Transverse colon (tissue), 4 donors: ENCODE measurements around the gene EFCAB12. TPM values are rescaled to one million over a fixed set of nuclear protein-coding genes. Genes with fewer than 3 reads are reported as not detected.

Experiments used
- DNase-seq: peaks from one replicate; pipeline ENCODE4 v3.0.0-alpha.2; 2019
- H3K27ac ChIP-seq, 4 donors: fragments of 200-600 bp; sonication (generic); 2 replicates each; pipeline ENCODE4 v1.5.1; 2016 to 2018; ENCODE audit warnings: inconsistent platforms in 4 of 4
- H3K27me3 ChIP-seq: fragments of 200-600 bp; sonication (generic); 2 replicates; pipeline ENCODE4 v1.5.1; 2017; ENCODE audit warnings: inconsistent platforms
- H3K36me3 ChIP-seq, 4 donors: fragments of 200-600 bp; sonication (generic); 2 replicates each; pipeline ENCODE4 v1.5.1; 2017 to 2019; ENCODE audit warnings: inconsistent platforms in 4 of 4
- H3K4me1 ChIP-seq, 4 donors: fragments of 200-600 bp; sonication (generic); 2 replicates each; pipeline ENCODE4 v1.5.1; 2017 to 2020; ENCODE audit warnings: inconsistent platforms in 4 of 4
- H3K4me3 ChIP-seq, 4 donors: fragments of 200-600 bp; sonication (generic); 1 replicate in 1 of 4; 2 replicates in 3 of 4; pipeline versions ENCODE4 v1.5.1 to v1.6.1; 2017 to 2019; ENCODE audit warnings: inconsistent platforms in 4 of 4
- H3K9me3 ChIP-seq, 2 donors: fragments of 200-600 bp; sonication (generic); 2 replicates each; pipeline ENCODE4 v1.5.1; 2017 to 2019; ENCODE audit warnings: inconsistent platforms in 2 of 2
- EP300 ChIP-seq: sonication (generic); formaldehyde crosslinking; IDR thresholded peaks from one replicate; pipeline ENCODE4 v1.6.1; 2017; ENCODE audit warnings: antibody characterized with exemption, low read depth
- POLR2A ChIP-seq: fragments of 450-650 bp; IDR thresholded peaks from one replicate; pipeline ENCODE4 v1.6.1; 2016; ENCODE audit warnings: antibody characterized with exemption, mild to moderate bottlenecking, moderate library complexity
- POLR2AphosphoS5 ChIP-seq, 3 donors: sonication (generic); formaldehyde crosslinking; IDR thresholded peaks; one replicate each; pipeline ENCODE4 v1.6.1; 2016; ENCODE audit warnings: antibody characterized with exemption in 3 of 3
- WGBS, 2 donors: methylation state at CpG; one replicate each; pipeline ENCODE4 v1.1.5; 2018; ENCODE audit warnings: low coverage in 1 of 2; 5-methylcytosine and 5-hydroxymethylcytosine counted together
- in situ Hi-C, 4 donors: fragments of 200-750 bp; cut with MboI; loops; one replicate each; pipeline versions ENCODE4 v1.15.0 to v1.15.1; 2017; ENCODE audit warnings: low sequenced_read_pairs in 3 of 4, low pct_ligation_motif_present in 1 of 4, low pct_unique_long_range_greater_than_20kb in 1 of 4
- intact Hi-C: fragments of 100-400 bp; cut with DNase I; formaldehyde crosslinking; loops from one replicate; pipeline ENCODE4 v1.15.1; 2023; ENCODE audit warnings: low total_unique reads
- total RNA-seq, 4 donors: library from RNA; depleted of rRNA; stranded (reverse); fragments of >200 nt; gene quantifications; one replicate each; pipeline ENCODE4 v1.1.0, GENCODE V29; 2016
- TF ChIP-seq, protein P1 (sequence below), 5 experiments: fragments of 200-600 bp in 3 of 5; fragments of 450-650 bp in 2 of 5; sonication (generic) in 3 of 5; IDR thresholded peaks; 1 replicate in 2 of 5; 2 replicates in 3 of 5; pipeline ENCODE4 v1.5.1; 2016 to 2017; ENCODE audit warnings: antibody characterized with exemption in 5 of 5, inconsistent platforms in 3 of 5, mild to moderate bottlenecking in 2 of 5, moderate library complexity in 1 of 5

EFCAB12 gene
- total RNA-seq, 4 donors from 2014 or later: 0.14 to 0.32 TPM; not detected in 2

DNA sequence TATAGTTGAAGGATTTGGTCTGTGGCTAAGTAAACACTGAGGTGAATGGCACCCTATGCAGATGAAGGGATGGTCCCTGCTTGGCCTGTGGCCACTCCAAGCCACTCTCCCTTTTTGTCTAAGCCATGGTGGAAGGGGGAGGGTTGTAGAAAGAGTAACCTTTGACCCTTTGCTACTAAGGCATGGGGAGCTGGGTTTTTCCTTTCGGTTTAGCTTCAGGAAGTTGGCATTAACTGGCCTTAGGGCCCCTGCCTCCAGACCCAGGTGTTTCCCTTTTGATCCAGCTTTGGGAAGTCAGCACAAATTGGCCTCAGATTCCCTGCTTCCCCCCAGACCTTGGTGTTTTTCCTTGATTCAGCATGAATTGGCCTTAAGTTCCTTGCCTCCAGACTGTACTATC, 49.5 kb downstream of the EFCAB12 start:
- TF ChIP-seq EP300 (no peak), POLR2A (no peak), POLR2AphosphoS5 (IDR thresholded peaks at IDR 0.05) (no peak)
- TF ChIP-seq, protein P1, sequence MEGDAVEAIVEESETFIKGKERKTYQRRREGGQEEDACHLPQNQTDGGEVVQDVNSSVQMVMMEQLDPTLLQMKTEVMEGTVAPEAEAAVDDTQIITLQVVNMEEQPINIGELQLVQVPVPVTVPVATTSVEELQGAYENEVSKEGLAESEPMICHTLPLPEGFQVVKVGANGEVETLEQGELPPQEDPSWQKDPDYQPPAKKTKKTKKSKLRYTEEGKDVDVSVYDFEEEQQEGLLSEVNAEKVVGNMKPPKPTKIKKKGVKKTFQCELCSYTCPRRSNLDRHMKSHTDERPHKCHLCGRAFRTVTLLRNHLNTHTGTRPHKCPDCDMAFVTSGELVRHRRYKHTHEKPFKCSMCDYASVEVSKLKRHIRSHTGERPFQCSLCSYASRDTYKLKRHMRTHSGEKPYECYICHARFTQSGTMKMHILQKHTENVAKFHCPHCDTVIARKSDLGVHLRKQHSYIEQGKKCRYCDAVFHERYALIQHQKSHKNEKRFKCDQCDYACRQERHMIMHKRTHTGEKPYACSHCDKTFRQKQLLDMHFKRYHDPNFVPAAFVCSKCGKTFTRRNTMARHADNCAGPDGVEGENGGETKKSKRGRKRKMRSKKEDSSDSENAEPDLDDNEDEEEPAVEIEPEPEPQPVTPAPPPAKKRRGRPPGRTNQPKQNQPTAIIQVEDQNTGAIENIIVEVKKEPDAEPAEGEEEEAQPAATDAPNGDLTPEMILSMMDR (IDR thresholded peaks at IDR 0.05): no peak
- H3K27ac ChIP-seq: no peak overlapping the region
- no peaks in the 10 kb centered on the region for H3K9me3 ChIP-seq
- H3K4me3 ChIP-seq: no peak overlapping the region
- peaks cover 0 to 6% (median 3%) of the 10 kb centered on the region in 4 donors for H3K4me1 ChIP-seq
- H3K27me3 ChIP-seq: no peaks in the 10 kb centered on the region
- in situ Hi-C loops (no loop called here), intact Hi-C loops (no loop called here)
- no peaks in the 10 kb centered on the region for H3K36me3 ChIP-seq
- no peak for DNase-seq
- 32 to 33% methylated on average over 1 of the region's 1 CpG for WGBS, 2 donors

DNA sequence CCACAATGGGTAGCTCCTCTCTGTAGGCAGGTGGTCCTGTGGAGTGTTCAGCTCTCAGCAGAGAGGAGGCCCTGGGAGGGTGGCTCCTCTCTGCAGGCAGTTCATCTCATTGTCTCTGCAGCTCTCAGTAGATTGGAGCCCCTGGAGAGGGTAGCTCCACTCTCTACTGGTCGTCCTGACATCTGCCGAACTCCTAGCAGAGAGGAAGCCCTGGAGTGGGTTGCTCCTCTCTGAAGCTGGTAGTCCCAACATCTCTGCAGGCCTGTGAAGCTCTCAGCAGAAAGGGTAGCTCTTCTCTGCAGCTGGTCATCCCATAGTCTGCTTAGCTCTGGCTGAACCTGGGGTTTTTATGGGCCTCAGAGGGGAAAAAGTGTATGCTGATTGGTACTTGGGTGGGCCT, 50.8 kb downstream of the EFCAB12 start:
- Histone ChIP-seq H3K4me3 (no peak overlapping the region), H3K27me3 (no peaks in the 10 kb centered on the region), H3K4me1 (peaks cover 0 to 6% (median 3%) of the 10 kb centered on the region in 4 donors), H3K9me3 (no peaks in the 10 kb centered on the region), H3K36me3 (no peaks in the 10 kb centered on the region), H3K27ac (no peak overlapping the region)
- no peak for DNase-seq
- intact Hi-C loops (no loop called here), in situ Hi-C loops (no loop called here)
- 74% methylated on average over 2 of the region's 2 CpGs; no CpG with 5 or more reads in 1 of the 2 donors for WGBS, 2 donors
- no peak for TF ChIP-seq POLR2A
- TF ChIP-seq POLR2AphosphoS5 (IDR thresholded peaks at IDR 0.05): no peak

DNA sequence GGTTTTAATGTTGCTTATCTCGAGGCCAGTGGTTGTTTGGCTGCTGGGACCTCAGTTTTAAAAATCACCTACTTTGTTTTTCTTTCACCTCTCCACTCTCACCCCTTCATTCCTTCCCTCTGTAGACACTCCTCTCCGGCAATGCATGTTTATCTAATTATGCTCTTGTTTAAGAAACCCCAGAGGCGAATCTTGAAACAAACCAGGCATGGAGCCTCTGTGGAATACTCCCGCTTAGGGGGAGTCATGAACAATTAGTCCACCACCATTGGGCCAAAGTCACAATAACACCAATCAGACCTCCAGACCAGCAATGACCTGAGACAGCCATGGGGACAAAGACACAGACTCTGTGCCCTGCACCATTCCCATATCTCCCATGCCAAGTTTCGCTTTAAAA, 53.3 kb downstream of the EFCAB12 start:
- no peaks in the 10 kb centered on the region for H3K9me3 ChIP-seq
- H3K4me3 ChIP-seq: no peak overlapping the region
- TF ChIP-seq EP300: no peak
- TF ChIP-seq, protein P1 (IDR thresholded peaks at IDR 0.05): no peak
- TF ChIP-seq POLR2A: no peak
- no peak for TF ChIP-seq POLR2AphosphoS5 (IDR thresholded peaks at IDR 0.05)
- peaks cover 0 to 6% (median 3%) of the 10 kb centered on the region in 4 donors for H3K4me1 ChIP-seq
- no peaks in the 10 kb centered on the region for H3K36me3 ChIP-seq
- no peak overlapping the region for H3K27ac ChIP-seq
- 75 to 100% methylated on average over 1 to 5 of the region's 5 CpGs for WGBS, 2 donors
- H3K27me3 ChIP-seq: no peaks in the 10 kb centered on the region
- intact Hi-C loops (no loop called here), in situ Hi-C loops (no loop called here)
- DNase-seq: no peak

DNA sequence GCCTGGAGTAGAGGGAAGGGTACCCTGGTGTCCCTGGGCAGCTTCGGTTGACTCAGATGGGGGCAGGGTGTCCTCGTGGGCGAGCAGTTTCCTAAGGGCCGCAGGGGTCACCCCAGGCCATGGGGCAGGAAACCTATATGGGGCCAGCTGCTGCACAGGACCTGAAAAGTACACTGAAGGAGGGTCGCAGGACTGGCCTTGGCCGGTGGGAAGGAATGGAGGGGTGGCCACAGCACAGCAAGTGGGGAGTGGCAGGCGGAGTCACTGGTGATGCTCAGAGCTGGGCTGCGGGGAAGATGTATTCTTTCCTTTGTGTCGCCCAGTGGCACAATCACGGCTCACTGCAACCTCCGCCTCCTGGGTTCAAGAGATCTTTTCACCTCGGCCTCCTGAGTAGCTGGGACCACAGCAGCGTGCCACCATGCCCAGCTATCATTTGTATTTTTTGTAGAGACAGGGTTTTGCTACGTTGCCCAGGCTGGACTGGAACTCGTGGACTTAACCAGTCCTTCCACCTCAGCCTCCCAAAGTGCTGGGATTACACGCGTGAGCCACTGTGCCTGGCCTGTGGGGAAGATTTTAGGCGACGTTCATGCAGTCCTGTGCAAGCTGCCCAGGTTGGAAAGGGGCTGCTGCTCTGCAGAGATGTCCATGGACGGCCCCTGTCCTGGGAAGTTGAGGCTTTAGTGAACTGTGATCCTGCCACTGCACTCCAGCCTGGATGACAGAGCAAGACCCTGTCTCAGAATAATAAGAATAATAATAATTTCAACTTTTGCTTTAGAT, 57.2 kb downstream of the EFCAB12 start:
- TF ChIP-seq POLR2A: no peak
- no peak for TF ChIP-seq POLR2AphosphoS5 (IDR thresholded peaks at IDR 0.05)
- TF ChIP-seq, protein P1 (IDR thresholded peaks at IDR 0.05): no peak
- no peak for TF ChIP-seq EP300
- DNase-seq: no peak
- Histone ChIP-seq H3K4me3 (no peak overlapping the region), H3K27ac (no peak overlapping the region), H3K36me3 (no peaks in the 10 kb centered on the region), H3K4me1 (no peaks in the 10 kb centered on the region), H3K9me3 (no peaks in the 10 kb centered on the region), H3K27me3 (no peaks in the 10 kb centered on the region)
- WGBS, 2 donors: 83% methylated on average over 20 of the region's 20 CpGs; no CpG with 5 or more reads in 1 of the 2 donors
- in situ Hi-C loops: no loop called here
- intact Hi-C loops: no loop called here
